ENCODE results near the gene SNTG2.

Gene SNTG2

GRCh38 chr2:979069-979928 lies 28.6 kb downstream of the SNTG2 start:
- no peak for DNase-seq
- no peak for TF ChIP-seq POLR2A (IDR thresholded peaks at IDR 0.05; ENCODE audit: low read length)
- TF ChIP-seq GATA1 (IDR thresholded peaks at IDR 0.05; ENCODE audit: low read depth, low read length): no peak

- DNase-seq: no peak
- no peak for TF ChIP-seq GATA1 (IDR thresholded peaks at IDR 0.05; ENCODE audit: low read depth, low read length)
- no peak for TF ChIP-seq POLR2A (IDR thresholded peaks at IDR 0.05; ENCODE audit: low read length)
Observed at GRCh38 chr2:980176-980575, 29.5 kb downstream of the SNTG2 start.

DNA sequence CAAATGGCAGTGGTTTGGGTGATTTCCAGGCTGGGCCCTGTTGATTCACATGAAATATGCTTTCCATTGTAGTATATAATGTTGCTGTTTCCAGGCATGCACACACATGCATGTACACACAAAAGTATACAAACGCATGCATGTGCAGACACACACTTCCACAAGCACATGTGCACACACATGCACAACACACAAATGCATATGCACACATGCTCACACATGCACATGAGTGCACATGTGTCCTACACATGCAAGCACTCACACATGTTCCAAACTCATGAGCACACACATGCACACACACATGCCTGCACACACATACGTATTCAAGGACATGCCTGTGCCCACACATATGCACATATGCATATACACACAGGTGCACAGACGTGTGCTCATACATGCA lies 30.6 kb downstream of the SNTG2 start:
- TF ChIP-seq GATA1 (IDR thresholded peaks at IDR 0.05; ENCODE audit: low read depth, low read length): no peak
- no peak for TF ChIP-seq POLR2A (IDR thresholded peaks at IDR 0.05; ENCODE audit: low read length)
- no peak for DNase-seq

- no peak for DNase-seq
- no peak for TF ChIP-seq GATA1 (IDR thresholded peaks at IDR 0.05; ENCODE audit: low read depth, low read length)
- no peak for TF ChIP-seq POLR2A (IDR thresholded peaks at IDR 0.05; ENCODE audit: low read length)
Observed at GRCh38 chr2:981759-982158, 31.1 kb downstream of the SNTG2 start.

DNA sequence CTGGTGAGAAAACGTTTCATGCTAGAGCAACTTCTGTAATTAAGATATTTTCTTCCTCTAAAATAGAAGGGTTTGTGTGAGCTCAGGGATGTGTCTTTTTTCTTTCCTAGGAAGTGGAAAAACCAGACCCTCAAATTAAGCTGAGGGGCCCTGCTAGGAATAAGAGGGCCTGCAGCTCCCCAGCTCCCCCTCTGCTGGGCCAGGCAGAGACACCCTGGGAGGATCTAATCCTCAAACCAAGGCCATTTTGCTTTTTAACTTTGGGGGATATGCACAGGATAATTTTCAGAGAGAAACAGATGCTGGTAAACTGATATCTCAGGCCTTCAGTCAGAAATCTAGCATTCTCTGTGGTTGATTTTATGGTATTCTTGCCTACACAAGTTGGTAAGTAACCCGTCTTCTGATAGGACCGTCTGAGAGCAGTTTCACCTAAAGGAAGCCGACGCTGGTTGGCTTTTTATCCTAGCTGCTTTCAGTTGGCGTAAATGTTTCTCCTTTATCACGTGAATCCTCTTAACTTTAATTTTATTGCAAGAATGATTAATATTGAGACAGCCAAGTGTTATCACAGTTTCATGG lies 34.8 kb downstream of the SNTG2 start:
- no peak for TF ChIP-seq GATA1 (IDR thresholded peaks at IDR 0.05; ENCODE audit: low read depth, low read length)
- TF ChIP-seq POLR2A (IDR thresholded peaks at IDR 0.05; ENCODE audit: low read length): no peak
- DNase-seq: no peak

DNA sequence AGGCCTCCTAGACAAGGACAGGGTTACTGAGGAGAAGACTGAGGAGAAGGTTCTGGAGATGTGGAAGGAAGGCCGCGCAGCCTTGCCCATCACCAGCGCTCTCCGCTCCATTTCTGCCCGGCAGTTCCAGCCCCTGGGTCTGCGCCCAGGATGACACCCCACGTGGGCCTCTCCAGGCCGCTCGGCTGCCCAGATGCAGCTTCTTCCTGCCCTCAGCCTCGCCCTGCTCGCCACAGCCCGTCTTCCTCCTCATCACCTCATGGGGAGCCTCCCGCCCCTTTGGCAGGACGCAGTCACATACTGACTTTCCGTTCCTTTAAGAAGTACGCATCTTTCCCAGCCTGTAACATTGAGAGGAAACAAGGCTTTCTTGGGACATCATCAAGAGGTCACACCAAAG lies 37.1 kb downstream of the SNTG2 start:
- DNase-seq: no peak
- TF ChIP-seq GATA1 (IDR thresholded peaks at IDR 0.05; ENCODE audit: low read depth, low read length) (no peak), POLR2A (IDR thresholded peaks at IDR 0.05; ENCODE audit: low read length) (no peak)

DNA sequence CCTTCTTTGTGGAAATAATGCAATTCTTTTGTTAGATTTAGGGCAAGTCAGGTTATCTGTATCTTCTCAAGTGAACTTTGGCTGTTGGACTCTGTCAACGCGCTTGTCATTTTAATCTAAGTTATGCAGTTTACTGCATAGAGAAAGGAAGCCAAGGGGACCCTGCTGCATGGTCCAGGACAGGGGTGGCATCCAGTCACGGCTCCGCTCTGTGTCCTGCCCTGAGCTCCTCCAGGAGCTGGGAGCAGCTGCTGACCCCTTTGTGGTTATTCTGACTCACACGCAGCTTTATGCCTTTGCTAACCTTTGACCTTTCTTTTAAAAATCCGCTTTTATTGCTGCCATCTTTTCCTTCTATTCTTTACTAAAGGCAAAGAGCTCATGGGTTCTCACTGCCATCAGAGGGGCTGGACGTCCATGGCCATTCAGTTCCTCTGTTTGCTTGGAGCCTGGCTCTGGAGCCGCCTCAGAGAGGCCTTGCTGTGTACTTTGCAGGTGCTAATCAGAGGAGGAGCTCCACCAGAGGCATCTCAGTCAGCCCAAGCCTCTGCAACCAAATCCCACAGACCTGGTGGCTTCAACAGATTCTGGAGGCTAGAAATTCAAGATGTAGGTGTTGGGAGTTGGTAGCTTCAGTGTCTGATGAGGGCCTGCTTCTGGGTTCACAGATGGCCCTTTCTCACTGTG lies 39.3 kb downstream of the SNTG2 start:
- DNase-seq: no peak
- TF ChIP-seq POLR2A (IDR thresholded peaks at IDR 0.05; ENCODE audit: low read length) (no peak), GATA1 (IDR thresholded peaks at IDR 0.05; ENCODE audit: low read depth, low read length) (no peak)

GRCh38 chr2:990970-991369 lies 40.3 kb downstream of the SNTG2 start:
- no peak for DNase-seq
- TF ChIP-seq GATA1 (IDR thresholded peaks at IDR 0.05; ENCODE audit: low read depth, low read length) (no peak), POLR2A (IDR thresholded peaks at IDR 0.05; ENCODE audit: low read length) (no peak)

- TF ChIP-seq POLR2A (IDR thresholded peaks at IDR 0.05; ENCODE audit: low read length): no peak
- no peak for TF ChIP-seq GATA1 (IDR thresholded peaks at IDR 0.05; ENCODE audit: low read depth, low read length)
- DNase-seq: no peak
Observed at GRCh38 chr2:1002350-1002749, 51.7 kb downstream of the SNTG2 start.

DNA sequence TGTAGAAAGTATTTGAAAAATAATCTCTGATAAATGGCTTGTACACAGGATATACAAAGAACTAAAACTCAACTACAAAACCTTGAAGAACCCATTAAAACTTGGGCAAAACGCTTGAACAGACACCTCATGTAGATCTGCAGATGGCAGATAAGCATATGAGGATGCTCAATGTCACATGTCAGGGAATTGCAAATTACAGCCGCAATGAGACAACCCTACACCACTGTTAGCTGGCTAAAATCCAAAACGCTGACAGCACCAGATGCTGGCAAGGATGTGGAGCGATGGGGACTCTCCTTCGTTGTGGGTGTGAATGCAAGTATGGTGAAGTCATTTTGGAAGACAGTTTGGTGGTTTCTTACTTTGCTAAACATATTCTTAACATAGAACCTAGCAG lies 53.7 kb downstream of the SNTG2 start:
- DNase-seq: no peak
- TF ChIP-seq GATA1 (IDR thresholded peaks at IDR 0.05; ENCODE audit: low read depth, low read length) (no peak), POLR2A (IDR thresholded peaks at IDR 0.05; ENCODE audit: low read length) (no peak)

- DNase-seq: no peak
- no peak for TF ChIP-seq POLR2A (IDR thresholded peaks at IDR 0.05; ENCODE audit: low read length)
- TF ChIP-seq GATA1 (IDR thresholded peaks at IDR 0.05; ENCODE audit: low read depth, low read length): no peak
Observed at GRCh38 chr2:1010415-1010930, 59.8 kb downstream of the SNTG2 start.

DNA sequence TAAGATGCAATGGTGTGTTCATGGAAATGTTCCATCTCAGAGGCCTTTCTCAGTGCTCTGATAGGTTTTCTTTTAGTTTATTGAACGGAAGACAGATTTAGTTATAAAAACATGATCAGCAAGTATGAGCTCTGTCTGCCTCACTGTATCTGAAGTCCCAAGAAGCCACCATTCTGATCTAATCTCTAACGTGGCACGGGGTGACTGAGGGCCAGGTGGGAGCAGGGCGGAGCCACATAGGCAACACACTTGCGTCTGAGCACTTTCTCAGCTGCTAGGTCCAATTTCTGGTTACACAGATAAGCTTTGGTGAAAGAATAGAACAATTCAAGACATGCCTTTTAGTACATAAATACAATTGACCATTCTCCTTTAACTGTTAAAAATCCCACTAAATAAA lies 60.4 kb downstream of the SNTG2 start:
- TF ChIP-seq POLR2A (IDR thresholded peaks at IDR 0.05; ENCODE audit: low read length) (no peak), GATA1 (IDR thresholded peaks at IDR 0.05; ENCODE audit: low read depth, low read length) (no peak)
- no peak for DNase-seq

DNA sequence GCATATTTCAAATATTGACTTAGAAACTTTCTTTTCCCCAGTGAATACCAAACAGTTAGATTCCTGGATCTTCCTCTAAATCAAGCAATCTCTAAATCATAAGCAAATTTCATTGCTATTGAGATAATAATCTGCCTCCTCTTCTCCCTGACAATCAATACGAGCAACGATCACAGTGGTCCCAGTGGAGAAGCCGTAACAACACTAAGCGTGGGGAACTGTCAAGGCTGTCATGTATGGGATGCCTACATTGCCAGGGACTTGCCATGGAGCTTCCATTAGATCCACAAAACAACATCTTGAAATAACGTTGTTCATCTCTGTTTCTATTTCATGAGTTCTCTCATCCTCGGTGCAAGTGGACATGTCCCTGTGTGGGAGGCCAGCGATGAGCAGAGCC lies 61.3 kb downstream of the SNTG2 start:
- no peak for DNase-seq
- TF ChIP-seq POLR2A (IDR thresholded peaks at IDR 0.05; ENCODE audit: low read length): no peak
- TF ChIP-seq GATA1 (IDR thresholded peaks at IDR 0.05; ENCODE audit: low read depth, low read length): no peak

DNA sequence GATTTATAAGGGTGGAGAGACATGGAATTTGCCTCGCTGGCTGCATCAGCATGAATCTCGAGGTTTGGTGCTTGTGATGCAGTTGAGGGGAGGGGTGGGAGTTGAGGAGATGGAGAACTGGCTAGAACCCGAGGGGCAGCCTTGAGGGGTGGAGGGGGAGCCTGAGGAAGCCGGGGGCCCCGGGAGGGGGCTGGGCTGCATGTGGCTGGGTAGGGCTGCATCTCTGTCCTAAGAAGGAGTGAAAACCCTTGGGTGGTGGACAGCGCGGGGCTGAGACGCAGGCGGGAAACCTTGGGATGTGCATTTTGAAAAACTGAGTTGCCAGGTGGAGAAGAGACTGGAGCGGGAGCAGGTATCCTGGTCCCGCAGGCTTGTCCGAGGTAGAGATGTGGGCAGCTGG lies 64.2 kb downstream of the SNTG2 start:
- TF ChIP-seq GATA1 (IDR thresholded peaks at IDR 0.05; ENCODE audit: low read depth, low read length) (no peak), POLR2A (IDR thresholded peaks at IDR 0.05; ENCODE audit: low read length) (no peak)
- no peak for DNase-seq

Data from erythroblast (primary cell).